Measurements from ENCODE around the gene KIF14. TPM values are rescaled to one million over a fixed set of nuclear protein-coding genes. Genes with fewer than 3 reads are reported as not detected.

Gene KIF14
- total and polyA plus RNA-seq, 2 donors (not counting 3 experiments of a cell fraction or from before 2014, with no cell fraction given) = 1.5 to 13.8 TPM

- H2AFZ ChIP-seq (ENCODE audit: low read depth, low read length) = no peak overlapping the region
- dilution Hi-C loops (cut with MboI; ENCODE audit: extremely low pct_ligation_motif_present, low sequenced_read_pairs) (no loop called here), intact Hi-C loops (cut with micrococcal nuclease) (no loop called here)
- no TSS peak for BruUV-seq (replicated peaks)
- H3K36me3 ChIP-seq (ENCODE audit: control insufficient read depth in 2 of 2, extremely low read depth in 1 of 2, insufficient read depth in 2 of 2, low read length in 2 of 2) = peaks cover 0 to 5% of the 10 kb centered on the region in 2 experiments
- DNase-seq (ENCODE audit: low read depth, low spot score) (no peak), FAIRE-seq (no peak)
- H3K9me3 ChIP-seq (replicated peaks; ENCODE audit: control insufficient read depth, insufficient read depth, low read length) = no peaks in the 10 kb centered on the region
- no peak overlapping the region for H3K9ac ChIP-seq (replicated peaks; ENCODE audit: extremely low read depth, insufficient read depth, low read length)
- no peak overlapping the region for H3K4me2 ChIP-seq (ENCODE audit: insufficient read depth, low read length)
- no peaks in the 10 kb centered on the region for H3K9me1 ChIP-seq (replicated peaks; ENCODE audit: control insufficient read depth, extremely low read depth, insufficient read depth, low read length)
- ChIA-PET CTCF (no interaction called here), POLR2A (no interaction called here)
- H3K4me3 ChIP-seq (replicated peaks in 1 of 3; ENCODE audit: insufficient read depth in 1 of 3, low read depth in 1 of 3, low read length in 3 of 3) = no peak overlapping the region
- no peaks in the 10 kb centered on the region for H3K4me1 ChIP-seq (ENCODE audit: control insufficient read depth, extremely low read depth, insufficient read depth, low read length)
- no peak overlapping the region for H3K27ac ChIP-seq (ENCODE audit: insufficient read depth, low read depth, low read length)
- TF ChIP-seq POLR2AphosphoS5 (IDR thresholded peaks at IDR 0.05; ENCODE audit: insufficient read depth, low read depth, low read length) = no peak
- no peak for TF ChIP-seq GATA2 (IDR thresholded peaks at IDR 0.05; ENCODE audit: insufficient read depth, insufficient read length, low read depth, low read length)
- TF ChIP-seq MYC (IDR thresholded peaks at IDR 0.05; ENCODE audit: low read depth, low read length) = no peak
- no peak for TF ChIP-seq JUN (IDR thresholded peaks at IDR 0.05; ENCODE audit: borderline replicate concordance, insufficient read depth, insufficient read length, low read depth)
- TF ChIP-seq CTCF (IDR thresholded peaks at IDR 0.05; ENCODE audit: extremely low read depth in 1 of 2, insufficient read depth in 1 of 2, low read depth in 1 of 2, low read length in 2 of 2) = no peak
- no peak for TF ChIP-seq POLR2A (IDR thresholded peaks at IDR 0.05; ENCODE audit: low read depth, low read length)
- no peak for TF ChIP-seq MAX (IDR thresholded peaks at IDR 0.05; ENCODE audit: insufficient read depth, insufficient read length)
- no peaks in the 10 kb centered on the region for H3K79me2 ChIP-seq (ENCODE audit: control insufficient read depth, insufficient read depth, low read length)
- no peaks in the 10 kb centered on the region for H4K20me1 ChIP-seq (replicated peaks; ENCODE audit: control insufficient read depth, extremely low read depth, insufficient read depth, low read length)
- no peaks in the 10 kb centered on the region for H3K27me3 ChIP-seq (ENCODE audit: control insufficient read depth in 2 of 2, insufficient read depth in 2 of 2, low read length in 2 of 2)
These were observed 30.6 kb downstream of the KIF14 start for GRCh38 chr1:200590001-200590400.

Measured in endothelial cell of umbilical vein (primary cell).